ENCODE results near the gene KPRP.

KPRP gene

DNA sequence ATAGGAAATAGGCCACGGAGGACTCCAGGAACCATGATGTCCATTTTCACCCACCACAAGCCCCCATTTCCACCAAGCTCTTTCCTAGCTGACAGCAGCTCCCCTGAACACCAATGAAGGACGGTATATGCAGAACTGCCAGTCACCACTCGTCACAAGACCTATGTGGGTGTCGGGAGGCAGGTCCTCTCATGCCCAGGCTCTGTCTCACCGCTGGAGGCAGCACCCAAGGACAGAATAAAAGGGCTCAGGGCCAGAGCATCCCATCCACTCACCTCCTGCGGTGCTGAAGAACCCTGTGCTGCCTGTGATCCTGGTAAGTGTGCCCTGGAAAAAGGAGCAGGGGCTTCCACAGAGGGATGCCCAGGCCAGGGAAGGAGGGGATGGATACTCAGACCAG, 17.1 kb downstream of the KPRP start, which contains the start of gene LCE1F:
LCE1F (plus strand) TSS at position 266 of the 400 bp plus-strand sequence. CDS start 1,232 bp downstream, outside the sequence.
- DNase-seq = no peak

DNA sequence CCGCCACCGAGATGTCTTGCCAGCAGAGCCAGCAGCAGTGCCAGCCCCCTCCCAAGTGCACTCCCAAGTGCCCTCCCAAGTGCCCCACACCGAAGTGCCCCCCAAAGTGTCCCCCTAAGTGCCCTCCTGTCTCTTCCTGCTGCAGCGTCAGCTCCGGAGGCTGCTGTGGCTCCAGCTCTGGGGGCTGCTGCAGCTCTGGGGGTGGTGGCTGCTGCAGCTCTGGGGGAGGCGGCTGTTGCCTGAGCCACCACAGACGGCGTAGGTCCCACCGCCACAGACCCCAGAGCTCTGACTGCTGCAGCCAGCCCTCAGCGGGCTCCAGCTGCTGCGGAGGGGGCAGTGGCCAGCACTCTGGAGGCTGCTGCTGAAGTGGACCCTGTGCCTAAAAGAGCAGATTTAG, 18.5 kb downstream of the KPRP start:
- no peak for DNase-seq

DNA sequence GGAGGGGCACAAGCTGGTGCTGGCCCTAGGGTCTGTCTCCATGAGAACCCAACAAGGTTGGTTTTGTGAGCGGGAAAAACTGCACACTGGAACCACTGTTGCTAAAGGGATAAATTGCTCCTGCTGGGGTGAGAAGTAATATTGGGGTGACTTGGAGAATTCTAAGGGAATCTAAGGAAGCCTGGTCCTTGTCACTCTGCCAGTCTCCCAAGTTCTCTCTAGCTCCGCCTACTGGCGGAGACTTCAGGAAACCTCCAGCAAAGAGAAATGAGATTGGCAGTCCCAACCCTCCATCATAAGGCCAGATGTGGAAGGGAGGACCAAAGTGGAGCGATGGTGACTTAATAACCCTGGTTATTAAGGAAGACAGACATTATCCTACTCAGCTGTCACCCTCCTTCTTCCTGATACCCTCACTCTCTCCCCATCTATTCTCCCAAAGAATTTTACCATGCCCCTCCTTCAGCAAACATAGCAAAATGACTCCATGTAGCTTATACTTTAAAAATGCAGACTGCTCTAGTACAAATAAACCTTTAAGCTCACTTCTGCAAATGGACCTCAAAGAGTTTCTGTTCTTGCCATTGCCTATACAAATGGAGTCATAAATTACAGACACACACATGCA, 19.8 kb downstream of the KPRP start:
- DNase-seq = no peak

DNA sequence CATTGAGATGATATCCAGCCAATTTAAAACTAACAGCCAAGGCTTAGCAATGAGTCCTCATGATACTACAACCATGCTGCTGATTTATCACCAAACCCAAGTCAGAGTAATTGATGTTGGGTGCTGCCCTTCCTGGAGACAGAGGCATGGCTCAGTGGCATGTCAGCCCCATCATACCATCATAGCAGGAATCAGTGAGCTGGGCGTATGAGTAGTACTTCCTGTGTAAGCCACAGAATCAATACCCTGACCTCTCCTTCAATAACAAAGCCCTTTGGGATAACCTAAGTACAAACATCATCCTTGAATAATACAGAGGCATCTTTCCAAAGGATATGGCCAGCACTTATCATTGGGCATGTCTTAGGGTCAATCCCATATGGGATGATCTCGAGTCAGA, 25.3 kb downstream of the KPRP start:
- no peak for DNase-seq

DNA sequence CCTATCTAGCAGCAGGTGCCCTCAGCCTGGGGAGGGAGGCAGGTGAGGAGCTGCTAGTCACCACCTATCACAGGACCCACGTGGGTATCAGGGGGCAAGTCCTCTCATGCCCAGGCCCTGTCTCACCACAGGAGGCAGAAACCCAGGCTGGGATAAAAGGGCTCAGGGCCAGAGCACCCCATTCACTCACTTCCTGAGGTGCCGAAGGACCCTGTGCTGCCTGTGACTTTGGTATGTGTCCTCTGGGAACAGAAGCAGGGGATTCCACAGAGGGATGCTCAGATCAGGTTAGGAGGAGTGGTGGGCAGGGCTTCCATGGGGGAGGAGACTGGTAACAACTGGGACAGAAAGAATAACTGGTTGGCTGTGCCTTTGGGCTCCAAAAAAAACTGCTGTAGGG, 28.3 kb downstream of the KPRP start, which contains the start of gene LCE1E:
LCE1E (plus strand) TSS at position 181 of the 400 bp plus-strand sequence. CDS start 1,043 bp downstream, outside the sequence.
- DNase-seq = peak; percentile 39

DNA sequence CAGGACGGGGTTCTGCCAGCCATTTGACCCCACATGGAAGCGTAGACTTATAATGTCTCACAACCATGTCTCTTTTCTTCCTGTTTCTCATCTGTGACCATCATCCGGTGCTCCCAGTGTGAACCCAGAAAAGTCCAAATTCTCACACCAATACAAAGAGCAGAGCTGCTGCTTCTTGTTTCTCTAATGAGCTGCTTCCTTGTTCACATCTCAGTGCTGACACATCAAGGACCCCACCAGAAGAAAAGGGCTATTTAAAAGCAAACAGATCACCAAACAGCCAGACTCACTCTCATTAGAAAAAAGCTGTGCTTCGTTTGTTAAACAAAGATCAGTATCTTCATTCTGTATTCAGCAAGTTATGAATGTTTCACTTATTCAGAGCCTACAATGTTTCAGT, 37.9 kb downstream of the KPRP start:
- no peak for DNase-seq

DNA sequence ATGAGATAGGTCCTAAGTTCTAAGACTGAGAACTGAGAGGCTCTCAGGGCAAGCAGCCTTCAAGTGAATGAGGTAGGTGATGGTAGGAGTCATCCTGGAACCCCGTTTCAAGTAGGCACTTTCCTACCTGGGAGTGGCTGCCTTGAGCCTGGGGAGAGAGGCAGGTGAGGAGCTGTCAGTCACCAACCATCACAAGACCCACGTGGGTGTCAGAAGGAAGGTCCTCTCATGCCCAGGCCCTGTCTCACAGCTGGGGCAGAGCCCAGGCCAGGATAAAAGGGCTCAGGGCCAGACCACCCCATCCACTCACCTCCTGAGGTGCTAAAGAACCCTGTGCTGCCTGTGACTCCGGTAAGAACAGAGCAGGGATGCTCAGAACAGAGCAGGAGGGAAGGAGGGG, 38.6 kb downstream of the KPRP start, which contains the start of gene LCE1D:
LCE1D (plus strand) TSS at position 301 of the 400 bp plus-strand sequence. CDS start 1,074 bp downstream, outside the sequence.
- DNase-seq = no peak

DNA sequence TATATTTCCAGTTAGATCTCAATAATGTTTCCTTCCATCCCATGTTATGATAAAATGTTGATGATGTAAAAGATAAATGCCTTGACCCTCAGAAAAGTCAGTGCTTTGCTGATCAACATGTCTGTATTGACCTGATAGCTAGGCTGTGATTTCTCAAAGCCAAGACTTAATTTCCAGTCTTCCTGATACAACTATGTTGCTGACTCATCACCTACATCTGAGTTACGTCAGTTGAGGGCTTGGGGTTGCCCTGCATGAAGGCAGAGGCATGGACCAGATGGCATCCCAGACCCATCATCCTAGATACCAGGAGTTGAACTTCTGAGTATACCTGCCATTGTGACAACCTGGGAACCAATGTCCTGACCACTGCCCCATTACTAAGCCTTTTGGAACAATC, 43.5 kb downstream of the KPRP start:
- no peak for DNase-seq

DNA sequence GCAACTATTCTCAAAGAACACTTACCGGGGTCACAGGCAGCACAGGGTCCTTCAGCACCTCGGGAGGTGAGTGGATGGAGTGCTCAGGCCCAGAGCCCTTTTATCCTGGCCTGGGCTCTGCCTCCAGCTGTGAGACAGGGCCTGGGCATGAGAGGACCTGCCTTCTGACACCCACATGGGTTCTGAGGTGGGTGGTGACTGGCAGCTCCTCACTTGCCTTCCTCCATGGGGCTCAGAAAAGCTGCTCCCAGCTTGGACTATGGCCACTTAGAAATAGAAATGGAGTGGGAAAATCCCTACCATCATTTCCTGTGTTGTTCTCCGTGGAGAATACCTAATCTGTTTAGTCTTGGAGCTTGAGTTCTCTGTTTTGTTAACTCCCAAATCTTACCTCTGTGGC, 48.8 kb downstream of the KPRP start, which contains the start of gene LCE1C:
LCE1C (minus strand) TSS at position 76 of the 400 bp plus-strand sequence. CDS start 1,173 bp downstream, outside the sequence.
- DNase-seq = no peak

DNA sequence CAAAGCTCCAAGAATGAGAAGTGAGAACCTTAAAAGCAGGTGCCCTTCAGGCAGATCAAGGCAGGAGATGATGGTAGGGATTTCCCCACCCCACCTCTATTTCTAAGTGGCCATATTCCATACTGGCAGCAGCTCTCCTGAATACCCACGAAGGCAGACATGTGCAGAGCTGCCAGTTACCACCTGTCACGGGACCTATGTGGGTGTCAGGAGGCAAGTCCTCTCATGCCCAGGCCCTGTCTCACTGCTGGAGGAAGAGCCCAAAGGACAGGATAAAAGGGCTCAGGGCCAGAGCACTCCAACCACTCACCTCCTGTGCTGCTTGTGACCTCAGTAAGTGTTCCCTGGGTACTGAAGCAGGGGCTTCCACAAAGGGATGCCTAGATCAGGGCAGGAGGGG, 53.2 kb downstream of the KPRP start:
- DNase-seq = no peak
